Suprapubic skin (tissue), 4 donors: ENCODE measurements around the gene MSI1. TPM values are rescaled to one million over a fixed set of nuclear protein-coding genes. Genes with fewer than 3 reads are reported as not detected.

Source experiments
- DNase-seq, 2 donors: peaks; one replicate each; pipeline ENCODE4 v3.0.0-alpha.2; 2019; ENCODE audit warnings: low spot score in 2 of 2
- H3K27ac ChIP-seq: fragments of 200-600 bp; sonication (generic); one replicate; pipeline ENCODE4 v1.5.1; 2019
- H3K27me3 ChIP-seq: fragments of 200-600 bp; sonication (generic); one replicate; pipeline ENCODE4 v1.5.1; 2019
- H3K36me3 ChIP-seq: fragments of 200-600 bp; sonication (generic); one replicate; pipeline ENCODE4 v1.5.1; 2019
- H3K4me1 ChIP-seq: fragments of 200-600 bp; sonication (generic); one replicate; pipeline ENCODE4 v1.5.1; 2019
- H3K4me3 ChIP-seq: fragments of 200-600 bp; sonication (generic); one replicate; pipeline ENCODE4 v1.5.1; 2019; ENCODE audit warnings: mild to moderate bottlenecking
- H3K9me3 ChIP-seq: fragments of 200-600 bp; sonication (generic); one replicate; pipeline ENCODE4 v1.5.1; 2019
- CTCF ChIP-seq, 2 donors: fragments of 200-600 bp in 1 of 2; fragments of 450-650 bp in 1 of 2; sonication (generic) in 1 of 2; IDR thresholded peaks; one replicate each; pipeline ENCODE4 v1.5.1; 2016 to 2019; ENCODE audit warnings: antibody characterized with exemption in 2 of 2, mild to moderate bottlenecking in 1 of 2, moderate library complexity in 1 of 2
- EP300 ChIP-seq: sonication (generic); formaldehyde crosslinking; IDR thresholded peaks from one replicate; pipeline ENCODE4 v1.6.1; 2017; ENCODE audit warnings: antibody characterized with exemption
- POLR2A ChIP-seq, 2 donors: fragments of 450-650 bp; IDR thresholded peaks; one replicate each; pipeline ENCODE4 v1.6.1; 2017; ENCODE audit warnings: antibody characterized with exemption in 2 of 2, mild to moderate bottlenecking in 2 of 2, moderate library complexity in 2 of 2
- POLR2AphosphoS5 ChIP-seq, 3 donors: sonication (generic); formaldehyde crosslinking; IDR thresholded peaks; one replicate each; pipeline ENCODE4 v1.6.1; 2017; ENCODE audit warnings: antibody characterized with exemption in 3 of 3
- WGBS: methylation state at CpG from one replicate; pipeline ENCODE4 v1.1.5; 2018; 5-methylcytosine and 5-hydroxymethylcytosine counted together
- total RNA-seq, 4 donors: library from RNA; depleted of rRNA; stranded (reverse); fragments of >200 nt; gene quantifications; one replicate each; pipeline ENCODE4 v1.1.0, GENCODE V29; 2016

MSI1 gene
- total RNA-seq, 4 donors from 2014 or later: 0.40 to 0.86 (median 0.61) TPM

GRCh38 chr12:120376934-120377572, 8.1 kb upstream of the MSI1 start:
- H3K4me3 ChIP-seq: no peak overlapping the region
- H3K27ac ChIP-seq: no peak overlapping the region
- H3K27me3 ChIP-seq: peaks cover 51% of the 10 kb centered on the region
- no peaks in the 10 kb centered on the region for H3K4me1 ChIP-seq
- no peaks in the 10 kb centered on the region for H3K36me3 ChIP-seq
- DNase-seq: no peak
- 45% methylated on average over 5 of the region's 5 CpGs for WGBS
- TF ChIP-seq POLR2A (IDR thresholded peaks at IDR 0.05): no peak
- no peak for TF ChIP-seq POLR2AphosphoS5 (IDR thresholded peaks at IDR 0.05)
- no peak for TF ChIP-seq EP300
- TF ChIP-seq CTCF (IDR thresholded peaks at IDR 0.05): no peak
- H3K9me3 ChIP-seq: no peaks in the 10 kb centered on the region

DNA sequence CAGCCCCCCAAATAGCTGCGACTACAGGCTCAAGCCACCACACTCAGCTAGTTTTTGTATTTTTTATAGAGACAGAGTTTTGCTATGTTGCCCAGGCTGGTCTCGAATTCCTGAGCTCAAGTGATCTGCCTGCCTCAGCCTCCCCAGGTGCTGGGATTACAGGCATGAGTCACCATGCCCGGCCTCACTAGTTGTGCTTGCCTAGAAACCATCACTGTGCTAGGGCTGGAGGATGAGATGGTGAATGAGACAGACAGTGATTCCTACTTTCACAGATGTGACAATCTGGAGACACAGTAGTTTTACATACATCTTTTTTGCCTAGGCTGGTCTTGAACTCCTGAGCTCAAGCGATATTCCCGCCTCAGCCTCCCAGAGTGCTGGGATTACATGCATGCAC, 7.5 kb upstream of the MSI1 start:
- WGBS: 71% methylated on average over 5 of the region's 5 CpGs
- peaks cover 49% of the 10 kb centered on the region for H3K27me3 ChIP-seq
- no peak for DNase-seq

DNA sequence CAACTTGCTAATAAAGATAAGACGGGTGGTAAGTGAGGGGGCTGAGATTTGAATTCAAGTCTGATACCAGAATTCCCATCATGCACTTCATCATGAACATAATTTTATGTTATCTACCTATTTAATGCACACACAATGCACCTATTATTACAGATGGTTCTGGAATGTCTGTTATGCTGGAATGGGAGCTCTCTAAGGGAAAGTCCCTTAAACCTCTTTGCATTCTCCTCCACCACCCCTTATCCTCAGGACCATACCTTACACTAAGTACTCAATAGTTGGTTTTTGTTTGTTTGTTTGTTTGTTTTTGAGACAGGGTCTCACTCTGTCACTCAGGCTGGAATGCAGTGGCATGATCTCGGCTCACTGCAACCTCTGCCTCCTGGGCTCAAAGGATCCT, 7.0 kb upstream of the MSI1 start:
- H3K4me1 ChIP-seq: no peaks in the 10 kb centered on the region
- TF ChIP-seq POLR2AphosphoS5 (IDR thresholded peaks at IDR 0.05) (no peak), CTCF (IDR thresholded peaks at IDR 0.05) (no peak), EP300 (no peak), POLR2A (IDR thresholded peaks at IDR 0.05) (no peak)
- H3K27me3 ChIP-seq: peaks cover 52% of the 10 kb centered on the region
- H3K27ac ChIP-seq: no peak overlapping the region
- no peaks in the 10 kb centered on the region for H3K36me3 ChIP-seq
- H3K9me3 ChIP-seq: no peaks in the 10 kb centered on the region
- DNase-seq: no peak
- WGBS: 55% methylated on average over 2 of the region's 2 CpGs
- no peak overlapping the region for H3K4me3 ChIP-seq

More for the DNA sequence above, 7.5 kb upstream of the MSI1 start:
- TF ChIP-seq POLR2A (IDR thresholded peaks at IDR 0.05) (no peak), EP300 (no peak), POLR2AphosphoS5 (IDR thresholded peaks at IDR 0.05) (no peak), CTCF (IDR thresholded peaks at IDR 0.05) (no peak)
- Histone ChIP-seq H3K27ac (no peak overlapping the region), H3K4me1 (no peaks in the 10 kb centered on the region), H3K9me3 (no peaks in the 10 kb centered on the region), H3K4me3 (no peak overlapping the region), H3K36me3 (no peaks in the 10 kb centered on the region)

DNA sequence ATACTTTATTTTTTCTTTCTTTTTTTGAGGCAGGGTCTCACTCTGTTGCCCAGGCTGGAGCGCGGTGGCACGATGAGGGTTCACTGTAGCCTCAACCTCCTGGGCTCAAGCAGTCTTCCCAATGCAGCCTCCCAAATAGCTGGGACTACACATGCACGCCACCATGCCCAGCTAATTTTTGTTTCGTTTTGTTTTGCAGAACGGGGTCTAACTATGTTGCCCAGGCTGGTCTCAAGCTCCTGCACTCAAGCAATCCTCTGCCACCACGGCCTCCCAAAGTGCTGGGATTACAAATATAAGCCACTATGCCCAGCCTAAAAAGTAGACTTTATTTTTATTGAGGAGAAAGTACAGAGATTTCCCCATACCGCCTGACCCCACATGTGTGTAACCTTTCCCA, 4.7 kb upstream of the MSI1 start:
- WGBS: 88% methylated on average over 8 of the region's 8 CpGs
- Histone ChIP-seq H3K4me1 (peaks cover 9% of the 10 kb centered on the region), H3K36me3 (no peaks in the 10 kb centered on the region), H3K9me3 (no peaks in the 10 kb centered on the region), H3K4me3 (no peak overlapping the region), H3K27ac (no peak overlapping the region), H3K27me3 (peaks cover 73% of the 10 kb centered on the region)
- no peak for DNase-seq
- TF ChIP-seq POLR2A (IDR thresholded peaks at IDR 0.05): no peak
- TF ChIP-seq CTCF (IDR thresholded peaks at IDR 0.05): no peak
- no peak for TF ChIP-seq POLR2AphosphoS5 (IDR thresholded peaks at IDR 0.05)
- TF ChIP-seq EP300: no peak

DNA sequence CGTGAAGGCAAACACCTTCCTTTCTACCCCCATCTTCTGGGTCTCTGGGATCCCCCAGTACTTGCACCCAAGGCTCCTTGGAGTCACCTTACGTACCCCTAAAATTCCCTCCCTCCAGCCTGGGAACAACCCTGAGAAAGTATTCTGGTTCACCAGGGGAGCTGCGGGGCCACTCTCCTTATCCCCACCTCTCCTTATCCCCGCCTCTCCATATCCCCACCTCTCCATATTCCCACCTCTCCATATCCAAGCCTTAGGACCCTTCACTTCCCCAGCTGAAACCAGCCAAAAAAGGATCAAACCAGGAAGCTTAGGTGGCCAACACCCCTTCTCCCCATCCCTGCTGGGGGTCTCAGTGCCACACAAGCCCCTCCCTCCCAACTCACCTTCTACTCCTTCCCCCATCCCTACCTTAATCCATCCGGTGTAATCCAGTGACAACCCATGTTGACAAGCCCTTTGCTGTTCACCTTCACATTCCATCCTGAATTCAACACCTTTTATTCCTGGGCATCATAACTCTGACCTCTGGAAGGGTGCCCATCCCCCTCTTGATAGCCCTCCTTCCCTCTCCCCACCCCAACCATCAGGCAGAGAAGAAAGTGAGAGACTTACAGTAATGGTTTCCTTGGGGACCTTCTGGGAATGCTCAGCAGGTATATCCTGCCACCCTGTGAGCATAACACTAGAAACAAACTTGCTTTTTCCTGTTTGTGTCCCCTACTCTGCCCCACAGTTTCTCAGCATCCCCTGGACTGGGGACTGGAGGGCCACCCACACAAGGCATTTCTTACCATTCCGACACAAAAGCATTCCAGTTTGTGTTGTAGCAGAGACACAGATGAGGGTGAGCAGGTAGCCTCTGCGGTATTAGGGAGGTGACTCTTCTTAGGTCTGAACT, 1.6 kb upstream of the MSI1 start:
- Histone ChIP-seq H3K4me1 (peaks cover 19% of the 10 kb centered on the region), H3K4me3 (no peak overlapping the region), H3K36me3 (no peaks in the 10 kb centered on the region), H3K9me3 (no peaks in the 10 kb centered on the region), H3K27me3 (peaks cover 84% of the 10 kb centered on the region), H3K27ac (no peak overlapping the region)
- no peak for DNase-seq
- WGBS: 44% methylated on average over 7 of the region's 7 CpGs
- TF ChIP-seq EP300 (no peak), POLR2AphosphoS5 (IDR thresholded peaks at IDR 0.05) (no peak), CTCF (IDR thresholded peaks at IDR 0.05) (no peak), POLR2A (IDR thresholded peaks at IDR 0.05) (no peak)
